Lower leg skin (tissue), 3 donors: Measurements from ENCODE around the gene GAD2.

ENCODE experiments used
- POLR2A ChIP-seq, 2 donors: fragments of 450-650 bp; IDR thresholded peaks; one replicate each; pipeline ENCODE4 v1.6.1; 2016 to 2017; ENCODE audit warnings: antibody characterized with exemption in 2 of 2, mild to moderate bottlenecking in 1 of 2, moderate library complexity in 1 of 2
- TF ChIP-seq, protein P1 (sequence below), 3 donors: fragments of 450-650 bp; IDR thresholded peaks; one replicate each; pipeline ENCODE4 v1.5.1; 2016; ENCODE audit warnings: antibody characterized with exemption in 3 of 3, mild to moderate bottlenecking in 3 of 3, moderate library complexity in 2 of 3

DNA sequence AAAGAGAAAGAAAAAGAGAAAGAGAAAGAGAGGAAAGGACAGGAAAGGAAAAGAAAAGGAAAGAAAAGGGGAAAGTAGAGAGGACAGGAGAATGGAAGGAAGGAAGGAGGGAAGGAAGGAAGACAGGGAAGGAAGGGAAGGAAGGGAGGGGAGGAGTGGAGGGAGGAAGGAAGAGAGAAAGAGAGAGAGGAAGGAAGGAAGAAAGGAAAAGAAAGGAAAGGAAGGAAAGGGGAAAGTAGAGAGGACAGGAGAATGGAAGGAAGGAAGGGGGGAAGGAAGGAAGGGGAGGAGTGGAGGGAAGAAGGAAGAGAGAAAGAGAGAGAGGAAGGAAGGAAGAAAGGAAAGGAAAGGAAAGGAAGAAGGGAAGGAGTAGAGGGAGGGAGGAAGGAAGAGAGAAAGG lies 125.1 kb downstream of the GAD2 start:
- TF ChIP-seq, protein P1, sequence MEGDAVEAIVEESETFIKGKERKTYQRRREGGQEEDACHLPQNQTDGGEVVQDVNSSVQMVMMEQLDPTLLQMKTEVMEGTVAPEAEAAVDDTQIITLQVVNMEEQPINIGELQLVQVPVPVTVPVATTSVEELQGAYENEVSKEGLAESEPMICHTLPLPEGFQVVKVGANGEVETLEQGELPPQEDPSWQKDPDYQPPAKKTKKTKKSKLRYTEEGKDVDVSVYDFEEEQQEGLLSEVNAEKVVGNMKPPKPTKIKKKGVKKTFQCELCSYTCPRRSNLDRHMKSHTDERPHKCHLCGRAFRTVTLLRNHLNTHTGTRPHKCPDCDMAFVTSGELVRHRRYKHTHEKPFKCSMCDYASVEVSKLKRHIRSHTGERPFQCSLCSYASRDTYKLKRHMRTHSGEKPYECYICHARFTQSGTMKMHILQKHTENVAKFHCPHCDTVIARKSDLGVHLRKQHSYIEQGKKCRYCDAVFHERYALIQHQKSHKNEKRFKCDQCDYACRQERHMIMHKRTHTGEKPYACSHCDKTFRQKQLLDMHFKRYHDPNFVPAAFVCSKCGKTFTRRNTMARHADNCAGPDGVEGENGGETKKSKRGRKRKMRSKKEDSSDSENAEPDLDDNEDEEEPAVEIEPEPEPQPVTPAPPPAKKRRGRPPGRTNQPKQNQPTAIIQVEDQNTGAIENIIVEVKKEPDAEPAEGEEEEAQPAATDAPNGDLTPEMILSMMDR (IDR thresholded peaks at IDR 0.05): no peak
- TF ChIP-seq POLR2A (IDR thresholded peaks at IDR 0.05): no peak
